ENCODE results near the gene TCEAL3.
A peak's percentile ranks its signal among the peaks of the same experiment; 100 is the strongest.
"Not testable (repeated sequence)": the region's sequence is repeated elsewhere in the genome, so short reads cannot be mapped to it uniquely, and the experiment has no call there.

Gene TCEAL3, protein sequence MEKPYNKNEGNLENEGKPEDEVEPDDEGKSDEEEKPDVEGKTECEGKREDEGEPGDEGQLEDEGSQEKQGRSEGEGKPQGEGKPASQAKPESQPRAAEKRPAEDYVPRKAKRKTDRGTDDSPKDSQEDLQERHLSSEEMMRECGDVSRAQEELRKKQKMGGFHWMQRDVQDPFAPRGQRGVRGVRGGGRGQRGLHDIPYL

DNA sequence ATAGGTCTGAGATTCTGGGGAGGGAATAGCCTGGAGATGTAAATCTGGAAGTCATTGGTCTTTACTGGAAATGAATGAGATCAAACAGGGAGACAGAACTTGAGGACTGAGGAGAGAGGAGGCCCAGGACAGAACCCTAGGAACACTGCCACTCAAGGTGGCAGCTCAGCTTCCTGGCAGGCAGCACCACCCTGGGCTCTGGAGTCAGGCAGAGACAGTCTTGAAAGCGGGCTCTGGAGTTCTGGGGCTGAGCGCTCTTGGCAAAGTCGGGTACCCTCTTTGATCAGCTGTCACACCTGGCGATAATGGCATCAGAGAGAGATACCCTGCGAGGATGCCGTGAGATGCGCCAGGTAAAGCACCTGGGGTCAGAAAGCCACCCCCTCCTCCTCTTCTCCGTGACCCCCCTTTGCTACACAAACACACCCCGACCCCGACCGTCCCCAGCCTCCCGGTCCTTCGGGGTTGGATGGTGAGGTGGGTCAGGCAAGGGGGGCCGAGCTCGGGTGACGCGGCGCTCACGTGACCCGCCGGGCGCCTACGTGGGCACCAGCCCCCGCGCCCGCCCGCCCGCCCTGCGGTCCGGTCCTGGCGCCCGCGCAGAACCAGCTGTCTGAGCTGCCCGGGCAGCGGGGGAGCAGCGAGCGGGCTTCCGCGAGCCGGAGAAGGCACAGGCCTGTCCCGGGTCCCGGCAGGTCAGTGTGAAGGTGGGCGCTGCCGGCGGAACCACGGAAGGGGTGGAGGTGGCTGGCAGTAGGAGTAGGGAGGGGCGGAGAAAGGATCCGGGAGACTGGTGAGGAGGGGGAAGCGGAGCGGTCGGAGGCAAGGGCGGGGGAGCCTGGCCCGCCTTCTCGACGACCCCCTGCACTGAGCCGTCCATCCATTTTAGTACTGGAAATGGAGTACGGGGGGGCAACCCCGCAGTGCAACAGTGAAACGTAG lies at the start of gene TCEAL3:
Gene TCEAL3, plus strand, starts transcription at position 600 of the 942 bp plus-strand sequence. CDS start 1,102 bp downstream, outside the sequence.
- DNase-seq = no peak

DNA sequence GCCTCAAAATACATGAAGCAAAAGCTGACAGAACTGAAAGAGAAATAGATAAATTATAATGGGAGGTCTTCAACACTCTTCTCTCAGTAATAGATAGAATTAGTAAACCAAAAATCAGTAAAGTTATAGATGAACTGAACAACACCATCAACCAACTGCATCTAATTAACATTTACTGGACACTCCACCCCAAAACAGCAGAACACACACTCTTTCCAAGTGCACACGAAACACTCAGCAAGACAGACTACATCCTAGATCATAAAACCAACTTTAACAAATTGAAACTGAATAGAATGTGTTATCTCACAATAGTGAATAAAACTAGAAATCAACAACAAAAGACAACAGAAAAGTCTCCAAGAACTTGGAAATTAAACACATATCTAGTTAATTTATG lies 47.5 kb upstream of the TCEAL3 start:
- DNase-seq = no peak

DNA sequence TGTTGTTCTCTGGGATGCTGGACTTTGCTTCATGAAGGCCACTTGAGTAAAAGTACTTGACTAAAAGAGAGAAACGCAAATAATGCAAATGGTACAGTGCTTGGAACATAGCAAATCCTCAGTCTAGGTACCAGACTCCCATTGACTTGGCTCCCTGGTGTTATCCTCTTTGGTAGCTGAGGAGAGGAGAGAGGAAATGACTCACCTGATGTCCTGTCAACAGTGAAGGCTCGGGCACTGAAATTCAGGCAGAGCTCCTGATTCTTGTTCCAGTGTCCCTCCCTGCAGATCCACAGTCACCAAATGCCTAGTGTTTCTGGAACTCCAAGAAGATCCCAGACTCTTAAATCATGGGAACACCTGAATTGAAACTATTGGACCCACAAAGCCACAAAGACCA lies 45.0 kb upstream of the TCEAL3 start:
- DNase-seq = no peak

DNA sequence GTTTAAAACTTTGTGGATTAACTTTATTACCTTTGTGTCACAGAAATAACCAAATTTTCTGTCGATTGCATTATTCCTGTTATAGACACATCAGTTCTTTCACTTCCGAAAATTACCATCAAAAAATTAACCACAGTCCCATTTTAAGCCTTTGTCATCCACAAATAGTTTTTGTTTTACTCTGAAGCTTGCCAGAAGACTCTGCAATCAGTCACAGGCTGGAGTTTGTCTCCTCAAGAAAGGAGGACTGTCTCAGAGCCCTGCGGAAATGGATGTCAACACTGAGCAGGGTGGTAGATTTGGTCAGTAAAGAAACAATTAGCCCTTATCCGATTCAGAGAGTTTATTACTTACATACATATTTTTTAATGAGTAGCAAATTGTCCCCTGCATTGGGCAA lies 42.6 kb upstream of the TCEAL3 start:
- DNase-seq = no peak

DNA sequence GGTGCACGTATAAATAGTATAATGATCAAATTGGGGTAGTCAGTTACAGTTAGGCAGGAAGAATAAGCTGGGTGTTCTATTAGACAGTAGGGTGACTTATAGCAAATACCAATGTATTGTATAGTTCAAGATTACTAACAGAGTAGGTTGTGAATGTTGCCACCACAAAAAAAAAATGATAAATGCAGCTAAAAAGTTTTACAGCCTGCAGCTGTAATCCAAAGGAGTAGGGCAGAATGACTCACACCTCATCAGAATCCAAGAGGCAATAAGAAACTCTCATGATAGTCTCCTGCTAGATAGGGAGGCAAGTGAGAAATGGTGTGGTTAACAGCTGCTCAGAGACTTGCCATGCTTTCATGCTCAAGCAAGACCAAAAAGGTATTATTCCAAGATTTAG lies 42.0 kb upstream of the TCEAL3 start:
- DNase-seq = no peak

DNA sequence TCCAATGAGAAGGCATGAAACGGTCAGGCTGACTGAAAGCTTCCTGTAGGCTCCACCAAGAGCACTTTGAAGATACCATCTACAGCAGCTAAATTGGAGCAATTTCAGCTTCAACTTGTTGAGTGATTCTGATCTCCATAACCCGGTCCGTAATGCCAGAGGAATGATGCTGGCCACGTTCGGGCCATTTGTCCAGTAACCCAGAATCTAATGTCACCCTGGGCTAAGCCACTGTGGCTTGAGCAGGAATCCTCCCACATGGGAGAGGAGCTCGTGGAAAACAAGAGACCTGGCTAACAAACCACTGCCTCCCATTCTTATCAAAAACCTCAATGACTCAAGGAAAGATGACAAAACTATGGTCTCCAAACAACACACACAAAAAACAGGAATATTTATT lies 36.6 kb upstream of the TCEAL3 start:
- no peak for DNase-seq

DNA sequence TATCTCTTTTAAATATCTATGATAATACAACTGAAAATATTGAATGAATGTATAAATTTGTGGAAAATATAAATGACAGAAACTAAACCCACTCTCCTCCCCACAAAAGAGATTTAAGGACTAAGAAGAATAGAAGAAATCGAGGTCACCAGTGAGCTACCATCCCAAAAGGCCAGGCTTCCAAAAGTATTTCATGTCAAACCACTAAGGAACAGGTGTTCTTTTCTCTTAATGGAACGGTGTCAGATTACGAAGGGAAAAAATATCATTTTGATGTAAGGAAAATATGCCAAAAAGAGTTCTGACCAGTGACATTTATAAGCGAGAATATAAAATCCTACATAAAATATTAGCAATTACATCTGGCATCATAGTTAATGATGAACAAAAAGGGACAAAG lies 36.0 kb upstream of the TCEAL3 start:
- no peak for DNase-seq

DNA sequence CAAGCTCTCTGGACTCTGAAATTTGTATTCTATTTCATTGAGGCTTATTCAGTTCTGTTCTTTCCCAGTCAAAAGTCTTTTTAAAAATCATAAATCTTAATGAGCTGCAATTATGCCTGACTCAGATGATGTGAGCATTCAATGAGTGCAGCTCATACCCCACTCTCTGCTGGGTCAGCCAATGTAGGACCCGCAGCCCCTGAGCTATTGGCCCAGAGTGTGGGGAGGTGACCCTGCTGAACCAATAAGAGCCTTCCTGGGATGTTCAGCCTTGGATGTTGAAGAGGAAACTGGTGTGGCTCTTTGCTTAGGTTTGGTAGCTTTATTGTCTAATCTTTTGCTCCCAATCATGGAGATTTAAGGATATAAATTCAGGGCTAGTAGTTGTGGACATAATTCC lies 34.6 kb upstream of the TCEAL3 start:
- DNase-seq = no peak

DNA sequence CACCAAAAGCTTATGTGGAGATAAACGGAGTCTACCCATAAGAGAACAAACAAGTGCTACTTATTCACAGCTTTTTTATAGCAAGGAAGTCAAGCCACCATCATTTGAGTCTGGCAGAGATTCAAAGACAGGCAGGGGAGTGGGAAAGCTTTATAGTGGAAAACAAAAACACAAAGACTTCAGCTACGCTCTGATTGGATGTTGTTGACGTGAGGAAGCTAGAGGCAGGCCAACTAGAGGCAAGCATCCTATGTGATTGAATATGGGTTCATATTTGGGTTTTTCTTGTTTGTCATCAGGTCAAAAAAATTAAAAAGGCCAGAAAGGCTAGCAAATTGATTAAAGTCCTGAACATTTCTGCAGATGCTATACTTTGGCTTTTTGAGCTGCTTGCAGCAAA lies 23.2 kb upstream of the TCEAL3 start:
- DNase-seq = no peak

DNA sequence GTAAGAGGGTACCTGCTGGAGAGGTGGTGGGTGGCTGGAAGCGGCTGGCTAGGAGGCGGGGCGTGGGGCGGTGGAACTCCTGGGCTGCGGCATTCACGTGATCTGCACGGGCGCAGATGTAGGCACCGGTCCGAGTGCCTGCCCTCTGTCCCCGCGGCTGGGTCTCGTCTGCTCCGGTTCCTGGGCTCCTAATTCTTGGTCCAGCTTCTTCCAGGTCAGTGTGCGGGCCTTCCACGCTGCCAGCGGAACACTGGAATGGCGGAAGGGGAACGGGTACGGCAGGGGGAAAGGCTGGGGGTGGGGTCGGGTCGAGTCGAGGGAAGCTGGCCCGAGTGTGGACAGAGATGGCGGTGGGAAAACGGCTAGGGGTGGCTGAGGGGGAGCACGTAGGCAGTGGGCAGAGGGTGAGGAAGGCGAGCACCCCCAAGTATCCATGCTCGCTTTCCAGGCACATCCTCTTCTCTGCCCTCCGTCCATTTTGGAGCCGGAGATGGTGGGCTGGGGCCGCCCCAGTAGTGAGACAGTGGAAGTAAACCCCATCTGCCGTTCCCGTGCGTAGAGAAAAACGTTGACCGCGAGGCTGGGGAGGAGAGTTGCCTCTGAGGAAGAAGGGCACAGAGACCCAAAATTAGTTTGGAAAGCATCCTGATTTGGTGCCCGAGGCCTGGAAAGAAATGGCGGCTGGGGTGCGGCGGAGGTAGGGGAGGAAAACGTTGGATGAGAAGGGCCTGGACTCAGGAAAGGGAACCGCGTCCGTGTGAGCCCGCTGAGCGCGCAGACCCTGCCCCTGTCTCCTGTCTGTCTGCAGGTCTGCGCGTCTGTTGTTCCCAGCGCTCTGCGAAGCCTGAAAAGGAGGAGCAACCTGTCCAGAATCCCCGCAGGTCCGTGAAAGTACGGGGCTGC lies 22.1 kb upstream of the TCEAL3 start, which contains the start of gene TCEAL4:
Gene TCEAL4, plus strand, starts transcription at position 105 of the 903 bp plus-strand sequence. CDS start 1,161 bp downstream, outside the sequence.
- peak; percentile 34 for DNase-seq

DNA sequence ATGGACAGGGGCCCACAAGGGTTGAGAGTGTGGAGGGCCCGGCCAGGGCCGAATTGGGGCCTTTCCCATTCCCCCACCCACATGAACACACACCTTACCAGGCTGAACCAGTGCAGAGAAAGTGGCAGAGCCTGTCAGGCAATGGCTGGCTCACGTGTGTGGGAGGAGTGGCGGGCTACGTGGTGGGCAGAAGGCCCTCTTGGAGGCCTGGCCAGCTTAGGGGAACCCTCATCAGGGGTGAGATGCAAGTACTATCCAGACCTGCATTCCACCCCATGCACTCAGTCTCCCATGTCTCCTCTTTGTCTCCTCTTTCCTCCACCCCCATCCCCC lies 21.5 kb upstream of the TCEAL3 start:
- no peak for DNase-seq

DNA sequence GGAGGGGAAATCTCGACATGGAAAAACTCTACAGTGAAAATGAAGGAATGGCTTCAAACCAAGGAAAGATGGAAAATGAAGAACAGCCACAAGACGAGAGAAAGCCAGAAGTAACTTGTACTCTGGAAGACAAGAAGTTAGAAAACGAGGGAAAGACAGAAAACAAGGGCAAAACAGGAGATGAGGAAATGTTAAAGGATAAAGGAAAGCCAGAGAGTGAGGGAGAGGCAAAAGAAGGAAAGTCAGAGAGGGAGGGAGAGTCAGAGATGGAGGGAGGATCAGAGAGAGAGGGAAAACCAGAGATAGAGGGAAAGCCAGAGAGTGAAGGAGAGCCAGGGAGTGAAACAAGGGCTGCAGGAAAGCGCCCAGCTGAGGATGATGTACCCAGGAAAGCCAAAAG lies 21.1 kb upstream of the TCEAL3 start:
- no peak for DNase-seq

DNA sequence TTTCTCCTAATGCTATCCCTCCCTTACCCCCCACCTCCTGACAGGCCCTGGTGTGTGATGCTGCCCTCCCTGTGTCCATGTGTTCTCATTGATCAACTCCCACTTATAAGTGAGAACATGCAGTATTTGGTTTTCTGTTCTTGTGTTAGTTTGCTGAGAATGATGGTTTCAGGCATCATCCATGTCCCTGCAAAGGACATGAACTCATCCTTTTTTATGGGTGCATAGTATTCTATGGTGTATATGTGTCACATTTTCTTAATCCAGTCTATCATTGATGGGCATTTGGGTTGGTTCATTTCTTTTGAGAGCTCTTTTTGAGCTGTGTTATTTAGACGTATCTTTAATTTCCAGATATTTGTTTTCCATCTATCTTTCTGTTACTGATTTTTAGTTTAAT lies 15.5 kb upstream of the TCEAL3 start:
- DNase-seq = not testable (repeated sequence)

DNA sequence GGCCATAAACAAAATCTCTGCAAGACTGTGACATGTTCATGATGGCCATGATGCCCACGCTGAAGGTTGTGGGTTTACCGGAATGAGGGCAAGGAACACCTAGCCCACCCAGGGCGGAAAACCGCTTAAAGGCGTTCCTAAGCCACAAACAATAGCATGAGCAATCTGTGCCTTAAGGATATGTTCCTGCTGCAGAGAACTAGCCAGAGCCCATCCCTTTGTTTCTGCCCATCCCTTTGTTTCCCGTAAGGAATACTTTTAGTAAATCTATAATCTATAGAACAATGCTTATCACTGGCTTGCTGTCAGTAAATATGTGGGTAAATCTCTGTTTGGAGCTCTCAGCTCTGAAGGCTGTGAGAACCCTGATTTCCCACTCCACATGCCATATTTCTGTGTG lies 12.6 kb upstream of the TCEAL3 start:
- not testable (repeated sequence) for DNase-seq

DNA sequence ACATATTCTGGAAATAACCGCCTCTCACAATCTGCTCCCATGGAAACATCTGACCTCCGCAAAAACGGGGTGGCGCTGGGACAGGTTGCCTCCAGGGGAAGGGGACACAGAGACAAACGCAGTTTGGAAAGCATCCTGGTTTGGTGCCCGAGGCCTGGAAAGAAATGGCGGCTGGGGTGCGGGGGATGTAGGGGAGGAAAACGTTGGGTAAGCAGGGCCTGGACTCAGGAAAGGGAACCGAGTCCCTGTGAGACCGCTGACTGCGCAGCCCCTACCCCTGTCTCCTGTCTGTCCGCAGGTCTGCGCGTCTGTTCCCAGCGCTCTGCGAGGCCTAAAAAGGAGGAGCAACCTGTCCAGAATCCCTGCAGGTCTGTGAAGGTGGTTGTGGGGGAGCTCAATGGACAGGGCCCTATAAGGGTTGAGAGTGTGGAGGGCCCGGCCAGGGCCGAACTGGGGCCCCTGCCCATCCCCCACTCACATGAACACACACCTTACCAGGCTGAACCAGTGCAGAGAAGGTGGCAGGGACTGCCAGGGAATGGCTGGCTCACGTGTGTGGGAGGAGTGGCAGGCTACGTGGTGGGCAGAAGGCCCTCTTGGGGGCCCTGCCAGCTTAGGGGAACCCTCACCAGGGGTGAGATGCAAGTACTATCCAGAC lies 672 bp downstream of the TCEAL3 start:
- DNase-seq = no peak

DNA sequence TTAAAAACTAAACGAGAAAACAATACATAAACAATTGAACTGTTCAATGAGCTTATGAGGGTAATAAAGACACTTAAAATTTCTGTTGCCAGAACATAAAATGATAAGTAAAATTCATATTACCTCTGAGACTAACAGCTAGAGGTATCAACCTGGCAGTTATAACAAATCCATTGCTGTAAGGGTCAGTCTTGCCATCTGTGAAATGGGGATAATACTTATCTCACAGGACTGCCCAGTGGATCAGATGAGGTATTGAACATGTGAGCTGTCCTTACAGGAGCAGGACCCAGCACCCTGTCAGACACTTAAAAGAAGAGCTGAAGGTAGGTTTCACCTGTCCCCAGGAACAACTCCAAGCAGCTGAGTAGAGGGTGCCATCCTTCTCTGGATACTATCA lies 2.5 kb downstream of the TCEAL3 start:
- DNase-seq = no peak

DNA sequence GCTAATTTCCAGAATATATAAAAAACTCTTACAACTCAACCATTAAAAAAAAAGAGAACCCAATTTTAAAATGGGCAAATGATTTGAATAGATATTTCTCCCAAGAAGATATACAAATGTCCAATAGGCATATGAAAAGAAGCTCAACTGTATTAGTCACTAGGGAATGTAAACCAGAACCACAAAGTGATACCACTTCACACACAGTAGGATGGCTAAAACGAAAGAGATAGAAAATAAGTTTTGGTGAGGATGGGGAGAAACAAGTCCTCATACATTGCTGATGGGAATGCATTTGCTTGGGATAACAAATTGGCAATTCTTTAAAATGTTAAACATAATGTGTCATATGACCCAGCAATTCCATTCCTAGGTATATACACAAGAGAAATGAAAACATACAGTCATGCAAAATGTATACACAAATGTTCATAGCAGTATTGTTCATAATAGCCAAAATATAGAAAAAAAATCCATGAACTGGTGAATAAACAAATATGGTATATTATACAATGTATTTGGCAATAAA lies 5.7 kb downstream of the TCEAL3 start:
- DNase-seq = no peak

DNA sequence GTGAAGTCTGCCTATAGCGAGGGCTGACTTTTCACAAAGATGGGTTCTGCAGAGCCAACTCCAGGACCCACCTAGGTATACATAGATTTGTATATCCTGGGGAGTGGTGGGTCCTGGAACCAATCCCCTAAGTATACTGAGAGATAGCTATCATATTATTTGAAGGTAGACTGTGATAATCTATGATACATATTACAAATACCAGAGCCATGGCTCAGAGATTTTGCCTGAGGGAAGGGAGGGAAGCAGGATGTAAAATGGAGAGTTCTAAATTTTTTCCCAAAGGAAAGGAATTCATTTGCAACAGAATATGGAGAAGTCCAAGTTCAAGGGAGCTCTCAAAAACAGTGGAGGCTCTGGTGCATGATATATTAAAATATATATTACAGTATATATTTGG lies 7.2 kb downstream of the TCEAL3 start:
- no peak for DNase-seq

DNA sequence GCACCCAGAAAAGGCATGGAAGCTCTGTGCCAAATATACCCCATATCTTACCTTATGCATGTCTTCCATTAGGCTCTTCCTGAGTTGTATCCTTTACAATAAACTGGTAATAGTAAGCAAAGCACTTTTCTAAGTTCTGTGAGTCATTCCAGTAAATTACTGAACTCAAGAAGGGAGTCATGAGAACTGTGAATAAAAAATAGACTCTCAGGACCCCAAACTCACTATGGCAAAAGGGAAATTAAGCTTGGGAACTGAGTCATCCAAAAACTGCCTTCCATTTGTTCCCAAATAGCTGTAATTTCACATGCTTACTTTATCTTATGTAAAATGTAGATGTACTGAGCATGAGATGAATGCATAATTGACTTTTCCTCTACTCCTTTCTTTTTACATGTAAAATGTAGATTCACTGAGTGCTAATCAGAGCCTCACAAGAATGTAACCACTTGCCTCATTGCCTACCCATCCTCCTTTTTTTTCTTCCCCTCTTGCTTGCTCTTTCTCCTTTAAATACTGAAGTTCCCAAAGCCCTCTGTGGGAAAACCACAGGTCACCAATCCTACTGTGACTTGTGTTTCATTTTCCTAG lies 8.1 kb downstream of the TCEAL3 start:
- no peak for DNase-seq

DNA sequence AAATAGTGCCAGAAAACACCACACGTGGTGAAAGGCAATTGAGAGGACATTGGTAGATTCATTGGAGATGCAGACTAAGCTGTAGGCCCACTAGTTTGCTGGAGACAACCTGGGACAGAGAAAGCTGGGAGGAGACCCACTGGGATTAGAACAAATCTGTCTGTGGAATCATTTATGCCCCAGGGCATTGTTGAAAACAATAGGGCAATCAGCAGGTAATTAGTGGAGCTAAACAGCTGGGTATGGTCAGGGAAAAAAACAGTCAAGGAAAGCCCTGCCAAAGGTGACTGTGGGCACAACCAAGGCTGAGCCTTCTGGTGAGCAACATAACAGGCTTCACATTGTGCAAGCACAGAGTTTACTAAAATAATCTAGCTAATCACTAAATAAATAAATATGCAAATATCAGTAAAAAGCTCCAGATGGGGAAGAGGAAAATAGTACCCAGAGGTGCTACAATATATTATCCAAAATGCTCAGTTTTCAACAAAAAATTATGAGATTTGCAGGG lies 9.0 kb downstream of the TCEAL3 start:
- no peak for DNase-seq

DNA sequence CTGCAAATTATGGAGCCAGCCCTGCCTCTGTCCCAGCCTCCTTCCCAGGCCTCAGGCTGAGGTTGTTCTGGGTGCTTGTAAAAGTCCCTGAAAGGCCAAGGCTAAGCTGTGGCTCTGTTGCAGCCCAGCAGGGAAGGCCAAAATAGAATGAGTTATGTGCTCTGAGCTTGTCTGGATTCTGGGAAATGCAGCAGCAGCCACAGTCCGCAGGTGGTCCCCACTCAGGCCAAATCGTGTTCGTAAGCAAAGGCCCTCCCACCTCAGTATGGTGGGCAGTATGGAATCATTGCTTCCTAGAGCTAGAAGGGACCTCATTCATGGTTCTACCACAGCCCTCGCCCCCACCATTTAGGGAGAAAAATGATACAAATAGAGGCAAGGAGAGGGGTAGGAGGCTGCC lies 16.3 kb downstream of the TCEAL3 start:
- no peak for DNase-seq

DNA sequence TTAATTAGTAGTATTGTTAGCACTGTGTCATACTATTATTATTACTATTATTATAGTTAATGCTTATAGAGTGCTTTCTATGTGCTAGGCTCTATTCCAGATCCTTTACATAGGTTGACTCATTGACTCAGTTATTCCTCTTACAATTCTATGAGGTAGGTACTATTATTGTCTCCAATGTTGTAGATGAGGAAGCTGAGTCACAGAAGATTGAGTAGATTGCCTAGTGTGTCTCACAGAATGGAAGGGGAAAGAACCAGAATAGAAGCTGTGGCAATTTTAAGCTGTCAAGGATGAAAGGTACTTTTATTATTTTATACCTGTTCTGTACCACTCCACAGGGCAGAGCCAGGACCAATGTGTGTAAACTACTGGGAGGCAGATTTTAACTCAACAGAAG lies 19.1 kb downstream of the TCEAL3 start:
- DNase-seq = no peak
